Neural cell (in vitro differentiated cells): ENCODE results near the gene DCANP1. TPM values are rescaled to one million over a fixed set of nuclear protein-coding genes. Genes with fewer than 3 reads are reported as not detected.

Source experiments
- H2AFZ ChIP-seq: fragments of 200-600, 300-800 bp; sonication (generic), shearing (Covaris generic); 2 replicates; pipeline ENCODE4 v1.6.0; 2014; ENCODE audit warnings: low read depth, mild to moderate bottlenecking, antibody characterized with exemption, low read length, moderate library complexity
- H3F3A ChIP-seq: fragments of 200-600 bp; shearing (Covaris generic); 2 replicates; pipeline ENCODE4 v1.6.1; 2016; ENCODE audit warnings: mild to moderate bottlenecking, moderate library complexity, mixed read lengths, antibody characterized with exemption, low read length; ENCODE audit not compliant: insufficient read depth, poor library complexity, severe bottlenecking
- H3K27ac ChIP-seq: fragments of 200-600, 300-800 bp; sonication (generic), shearing (Covaris generic); 2 replicates; pipeline ENCODE4 v1.5.1; 2014; ENCODE audit warnings: mild to moderate bottlenecking, low read length, moderate library complexity
- H3K27me3 ChIP-seq: fragments of 300-800, 200-600 bp; sonication (generic), shearing (Covaris generic); 2 replicates; pipeline ENCODE4 v1.6.0; 2014; ENCODE audit warnings: mild to moderate bottlenecking, low read depth, low read length, moderate library complexity; ENCODE audit not compliant: insufficient read depth
- H3K36me3 ChIP-seq: fragments of 300-800, 200-600 bp; sonication (generic), shearing (Covaris generic); 2 replicates; pipeline ENCODE4 v1.5.1; 2014; ENCODE audit warnings: mild to moderate bottlenecking, antibody characterized with exemption, low read length, moderate library complexity; ENCODE audit not compliant: insufficient read depth
- H3K4me2 ChIP-seq: fragments of 300-800, 200-600 bp; sonication (generic), shearing (Covaris generic); 2 replicates; pipeline ENCODE4 v1.6.0; 2014; ENCODE audit warnings: mild to moderate bottlenecking, low read length
- H3K4me3 ChIP-seq: fragments of 300-800, 200-600 bp; sonication (generic), shearing (Covaris generic); 2 replicates; pipeline ENCODE4 v1.5.1; 2014; ENCODE audit warnings: mild to moderate bottlenecking, low read length, moderate library complexity
- H3K79me2 ChIP-seq: fragments of 200-600 bp; shearing (Covaris generic); replicated peaks from 2 replicates; pipeline ENCODE4 v1.6.0; 2014; ENCODE audit warnings: mild to moderate bottlenecking, low read length, moderate library complexity; ENCODE audit not compliant: insufficient read depth
- H3K9ac ChIP-seq: fragments of 300-800, 200-600 bp; sonication (generic), shearing (Covaris generic); 2 replicates; pipeline ENCODE4 v1.6.1; 2016; ENCODE audit warnings: mild to moderate bottlenecking, low read length, mixed read lengths
- H3K9me2 ChIP-seq: fragments of 200-600 bp; shearing (Covaris generic); 2 replicates; pipeline ENCODE4 v1.6.1; 2016; ENCODE audit warnings: mild to moderate bottlenecking, low read length, mixed read lengths; ENCODE audit not compliant: insufficient read depth
- H3K9me3 ChIP-seq: fragments of 200-600, 300-800 bp; sonication (generic), shearing (Covaris generic); 2 replicates; pipeline ENCODE4 v1.6.1; 2016; ENCODE audit warnings: mild to moderate bottlenecking, mixed run types, low read length, moderate library complexity, mixed read lengths
- H4K20me1 ChIP-seq: fragments of 200-600 bp; shearing (Covaris generic); 2 replicates; pipeline ENCODE4 v1.6.1; 2016; ENCODE audit warnings: mild to moderate bottlenecking, mixed run types; ENCODE audit not compliant: insufficient read depth
- CTCF ChIP-seq: fragments of 450-650 bp; IDR thresholded peaks from 2 replicates; pipeline ENCODE4 v1.5.1; 2014; ENCODE audit warnings: antibody characterized with exemption, mild to moderate bottlenecking, moderate library complexity; ENCODE audit not compliant: poor library complexity, severe bottlenecking
- EP300 ChIP-seq: fragments of 450-650 bp; conservative IDR thresholded peaks from 2 replicates; pipeline ENCODE4 v1.6.1; 2014; ENCODE audit warnings: antibody characterized with exemption, mild to moderate bottlenecking, moderate library complexity; ENCODE audit not compliant: poor library complexity, severe bottlenecking
- EZH2 ChIP-seq: fragments of 200-600, 300-800 bp; shearing (Covaris generic), sonication (generic); IDR thresholded peaks from 2 replicates; pipeline ENCODE4 v1.6.1; 2014; ENCODE audit warnings: antibody characterized with exemption, low read length, borderline replicate concordance, mild to moderate bottlenecking; ENCODE audit not compliant: insufficient read depth, poor library complexity, severe bottlenecking
- MXI1 ChIP-seq: fragments of 450-650 bp; conservative IDR thresholded peaks from 2 replicates; pipeline ENCODE4 v1.6.1; 2014; ENCODE audit warnings: antibody characterized with exemption, mild to moderate bottlenecking; ENCODE audit not compliant: poor library complexity, severe bottlenecking
- POLR2AphosphoS5 ChIP-seq: IDR thresholded peaks from 2 replicates; pipeline ENCODE4 v1.6.1; 2012
- RAD21 ChIP-seq: fragments of 450-650 bp; conservative IDR thresholded peaks from 2 replicates; pipeline ENCODE4 v1.6.1; 2014; ENCODE audit warnings: antibody characterized with exemption, mild to moderate bottlenecking, moderate library complexity
- REST ChIP-seq: IDR thresholded peaks from 2 replicates; pipeline ENCODE4 v1.6.1; 2012; ENCODE audit warnings: borderline replicate concordance
- SMC3 ChIP-seq: fragments of 450-650 bp; conservative IDR thresholded peaks from 2 replicates; pipeline ENCODE4 v1.6.1; 2014; ENCODE audit warnings: antibody characterized with exemption, mild to moderate bottlenecking, moderate library complexity; ENCODE audit not compliant: poor library complexity
- TAF1 ChIP-seq: IDR thresholded peaks from 2 replicates; pipeline ENCODE4 v1.6.1; 2012; ENCODE audit warnings: low read depth
- polyA plus RNA-seq: library from polyadenylated mRNA; depleted of rRNA; stranded (reverse); fragments of >200 nt; gene quantifications from 2 replicates; pipeline ENCODE4 v1.2.3, GENCODE V29; 2014

DCANP1 gene
- polyA plus RNA-seq, 1 donor from 2014 or later: not detected

- Histone ChIP-seq H3K27me3 (peaks cover 9% of the 10 kb centered on the region), H3K4me2 (no peak overlapping the region), H2AFZ (no peak overlapping the region), H3K9me3 (no peaks in the 10 kb centered on the region), H3K36me3 (no peaks in the 10 kb centered on the region), H4K20me1 (no peaks in the 10 kb centered on the region), H3K79me2 (no peaks in the 10 kb centered on the region), H3F3A (no peaks in the 10 kb centered on the region), H3K4me3 (no peak overlapping the region), H3K27ac (no peak overlapping the region), H3K9me2 (no peaks in the 10 kb centered on the region), H3K9ac (no peak overlapping the region)
- TF ChIP-seq TAF1 (no peak), SMC3 (no peak), RAD21 (no peak), REST (no peak), CTCF (no peak), EZH2 (no peak), EP300 (no peak), MXI1 (no peak), POLR2AphosphoS5 (no peak)
Measured at GRCh38 chr5:135476615-135477581, 29.8 kb upstream of the DCANP1 start.

- no peaks in the 10 kb centered on the region for H3K79me2 ChIP-seq
- H3K9me2 ChIP-seq: no peaks in the 10 kb centered on the region
- H4K20me1 ChIP-seq: no peaks in the 10 kb centered on the region
- H3K36me3 ChIP-seq: no peaks in the 10 kb centered on the region
- no peak overlapping the region for H2AFZ ChIP-seq
- no peak overlapping the region for H3K4me2 ChIP-seq
- no peak overlapping the region for H3K27ac ChIP-seq
- H3K9me3 ChIP-seq: no peaks in the 10 kb centered on the region
- H3K27me3 ChIP-seq: peaks cover 12% of the 10 kb centered on the region
- no peaks in the 10 kb centered on the region for H3F3A ChIP-seq
- TF ChIP-seq EP300 (no peak), EZH2 (no peak), TAF1 (no peak), POLR2AphosphoS5 (no peak), REST (no peak), MXI1 (no peak), RAD21 (no peak), CTCF (no peak), SMC3 (no peak)
- no peak overlapping the region for H3K9ac ChIP-seq
- H3K4me3 ChIP-seq: no peak overlapping the region
Measured at GRCh38 chr5:135473956-135474670, 27.0 kb upstream of the DCANP1 start.
